OCI-LY3 (cell line): Measurements from ENCODE around the gene ASB8.

Experiments used
- CTCF ChIP-seq: fragments of 200-600, 300-600 bp; sonication (generic); IDR thresholded peaks from 2 replicates; pipeline ENCODE4 v1.5.1; 2014; ENCODE audit warnings: antibody characterized with exemption, low read length, low read depth
- EZH2phosphoT487 ChIP-seq: fragments of 200-600 bp; shearing (Covaris generic); IDR thresholded peaks from 2 replicates; pipeline ENCODE4 v1.6.1; 2018; ENCODE audit warnings: antibody characterized with exemption, mixed run types, low read depth

- no peak for TF ChIP-seq CTCF
- no peak for TF ChIP-seq EZH2phosphoT487
These were observed 27.2 kb upstream of the ASB8 start for GRCh38 chr12:48184549-48184922.
